Stomach (tissue), 9 donors: ENCODE data around the gene SPEN. TPM values are rescaled to one million over a fixed set of nuclear protein-coding genes. Genes with fewer than 3 reads are reported as not detected.
A peak's percentile ranks its signal among the peaks of the same experiment; 100 is the strongest.

Experiments used
- DNase-seq, 2 donors: peaks; one replicate each; pipeline versions ENCODE4 v3.0.0 to v3.0.0-alpha.2; 2013 to 2019
- H3K27ac ChIP-seq, 5 donors: fragments of 200-600 bp in 4 of 5; sonication (generic) in 4 of 5; one replicate each; pipeline ENCODE4 v1.5.1; 2013 to 2019; ENCODE audit warnings: mild to moderate bottlenecking in 1 of 5, moderate library complexity in 1 of 5
- H3K27me3 ChIP-seq, 3 donors: fragments of 200-600 bp; sonication (generic); one replicate each; pipeline ENCODE4 v1.5.1; 2017 to 2019; ENCODE audit warnings: mixed run types in 1 of 3
- H3K36me3 ChIP-seq, 4 donors: fragments of 200-600 bp; sonication (generic); 1 replicate in 3 of 4; 2 replicates in 1 of 4; pipeline ENCODE4 v1.5.1; 2016 to 2019
- H3K4me1 ChIP-seq, 4 donors: fragments of 200-600 bp; sonication (generic); one replicate each; pipeline ENCODE4 v1.5.1; 2016 to 2019
- H3K4me3 ChIP-seq, 4 donors: fragments of 200-600 bp; sonication (generic) in 3 of 4; one replicate each; pipeline ENCODE4 v1.5.1; 2016 to 2019; ENCODE audit warnings: mild to moderate bottlenecking in 1 of 4
- H3K9me3 ChIP-seq, 4 donors: fragments of 200-600 bp; sonication (generic); one replicate each; pipeline ENCODE4 v1.5.1; 2016 to 2019
- CTCF ChIP-seq, 7 experiments: fragments of 450-650 bp in 4 of 7; fragments of 200-600 bp in 3 of 7; sonication (generic) in 3 of 7; IDR thresholded peaks; one replicate each; pipeline ENCODE4 v1.5.1; 2016 to 2019; ENCODE audit warnings: antibody characterized with exemption in 7 of 7, control low read depth in 2 of 7, mild to moderate bottlenecking in 1 of 7
- EP300 ChIP-seq: sonication (generic); formaldehyde crosslinking; IDR thresholded peaks from one replicate; pipeline ENCODE4 v1.6.1; 2017; ENCODE audit warnings: antibody characterized with exemption
- POLR2A ChIP-seq, 4 donors: fragments of 450-650 bp; IDR thresholded peaks; one replicate each; pipeline ENCODE4 v1.6.1; 2016; ENCODE audit warnings: antibody characterized with exemption in 4 of 4, control low read depth in 2 of 4, mild to moderate bottlenecking in 1 of 4, moderate library complexity in 1 of 4
- POLR2AphosphoS5 ChIP-seq, 3 donors: sonication (generic); formaldehyde crosslinking; IDR thresholded peaks; one replicate each; pipeline ENCODE4 v1.6.1; 2016; ENCODE audit warnings: antibody characterized with exemption in 3 of 3
- WGBS, 5 donors: extraction: QIAGEN DNeasy Blood & Tissue Kit in 3 of 5; methylation state at CpG; one replicate each; pipeline versions ENCODE4 v1.1.5 to v1.1.7; 2013 to 2018; 5-methylcytosine and 5-hydroxymethylcytosine counted together
- intact Hi-C: fragments of 100-400 bp; cut with DNase I; formaldehyde crosslinking; loops from one replicate; pipeline ENCODE4 v1.15.1; 2023; ENCODE audit warnings: low total_unique reads
- polyA plus RNA-seq, 3 donors: library from polyadenylated mRNA; stranded (reverse); fragments of 200-250 nt; gene quantifications; one replicate each; pipeline ENCODE4 v1.2.3, GENCODE V29; 2013
- total RNA-seq, 5 donors: library from RNA; depleted of rRNA; stranded (reverse); fragments of >200 nt; gene quantifications; one replicate each; pipeline versions ENCODE4 v1.1.0 to v1.2.3, GENCODE V29; 2014 to 2016
- donor health status: healthy with polysubstance abuse.
- donor health status: Bipolar disorder and iron deficiency.
- donor health status: healthy.

SPEN gene
- total and polyA plus RNA-seq, 8 donors = 5.6 to 114 (median 28.8) TPM

- intact Hi-C loops = no loop called here
- TF ChIP-seq POLR2AphosphoS5 (IDR thresholded peaks at IDR 0.05) (peak in 1 of 3 donors; percentile 14), EP300 (no peak)
- Histone ChIP-seq H3K27ac (peak overlapping the region; percentile 93 to 99 (median 95)), H3K9me3 (no peaks in the 10 kb centered on the region), H3K4me1 (peaks cover 12 to 74% (median 52%) of the 10 kb centered on the region in 4 donors), H3K36me3 (no peaks in the 10 kb centered on the region), H3K27me3 (no peaks in the 10 kb centered on the region), H3K4me3 (peak overlapping the region; percentile 64 to 88 (median 80))
- DNase-seq = peak; percentile 45 to 64
- WGBS, 5 donors = 0 to 1% (median 1%) methylated on average over 46 to 104 of the region's 104 CpGs
These were observed 829 bp downstream of the SPEN start for GRCh38 chr1:15848143-15848928.

- peak; percentile 86 to 96 for DNase-seq
- Histone ChIP-seq H3K4me1 (peaks cover 12 to 73% (median 51%) of the 10 kb centered on the region in 4 donors), H3K4me3 (peak overlapping the region; percentile 64 to 88 (median 80)), H3K9me3 (no peaks in the 10 kb centered on the region), H3K27me3 (no peaks in the 10 kb centered on the region), H3K36me3 (no peaks in the 10 kb centered on the region), H3K27ac (peak overlapping the region; percentile 93 to 99 (median 95))
- WGBS, 5 donors = 0 to 1% (median 0%) methylated on average over 35 to 44 of the region's 44 CpGs
- no peak for TF ChIP-seq EP300
- TF ChIP-seq POLR2AphosphoS5 (IDR thresholded peaks at IDR 0.05) = peak; percentile 45 to 82 (median 74)
- intact Hi-C loops = no loop called here
These were observed 1.6 kb downstream of the SPEN start for GRCh38 chr1:15848929-15849774.

GRCh38 chr1:15849775-15850324, 2.3 kb downstream of the SPEN start:
- Histone ChIP-seq H3K4me3 (peak overlapping the region; percentile 64 to 88 (median 80)), H3K27me3 (no peaks in the 10 kb centered on the region), H3K27ac (peak overlapping the region; percentile 93 to 99 (median 95)), H3K36me3 (no peaks in the 10 kb centered on the region), H3K4me1 (peaks cover 12 to 73% (median 50%) of the 10 kb centered on the region in 4 donors), H3K9me3 (no peaks in the 10 kb centered on the region)
- 0 to 2% (median 1%) methylated on average over 15 to 16 of the region's 16 CpGs for WGBS, 5 donors
- intact Hi-C loops = no loop called here
- peak; percentile 29 to 91 for DNase-seq
- TF ChIP-seq EP300 (no peak), CTCF (IDR thresholded peaks at IDR 0.05) (no peak), POLR2AphosphoS5 (IDR thresholded peaks at IDR 0.05) (peak in 1 of 3 donors; percentile 7), POLR2A (IDR thresholded peaks at IDR 0.05) (no peak)

- 2 to 14% (median 10%) methylated on average over 2 of the region's 2 CpGs for WGBS, 5 donors
- TF ChIP-seq POLR2A (IDR thresholded peaks at IDR 0.05) (no peak), CTCF (IDR thresholded peaks at IDR 0.05) (no peak), POLR2AphosphoS5 (IDR thresholded peaks at IDR 0.05) (no peak)
- H3K27ac ChIP-seq = peak overlapping the region in 4 of 5 donors; percentile 94 to 99 (median 97)
- intact Hi-C loops = no loop called here
- H3K9me3 ChIP-seq = no peaks in the 10 kb centered on the region
- peak overlapping the region; percentile 64 to 88 (median 80) for H3K4me3 ChIP-seq
- DNase-seq = peak in 1 of 2 donors; percentile 58
- H3K36me3 ChIP-seq = no peaks in the 10 kb centered on the region
- peaks cover 12 to 71% (median 50%) of the 10 kb centered on the region in 4 donors for H3K4me1 ChIP-seq
- H3K27me3 ChIP-seq = no peaks in the 10 kb centered on the region
These were observed 3.0 kb downstream of the SPEN start for GRCh38 chr1:15850471-15851001.
